Measurements from ENCODE around the gene PRKCD.

PRKCD gene

DNA sequence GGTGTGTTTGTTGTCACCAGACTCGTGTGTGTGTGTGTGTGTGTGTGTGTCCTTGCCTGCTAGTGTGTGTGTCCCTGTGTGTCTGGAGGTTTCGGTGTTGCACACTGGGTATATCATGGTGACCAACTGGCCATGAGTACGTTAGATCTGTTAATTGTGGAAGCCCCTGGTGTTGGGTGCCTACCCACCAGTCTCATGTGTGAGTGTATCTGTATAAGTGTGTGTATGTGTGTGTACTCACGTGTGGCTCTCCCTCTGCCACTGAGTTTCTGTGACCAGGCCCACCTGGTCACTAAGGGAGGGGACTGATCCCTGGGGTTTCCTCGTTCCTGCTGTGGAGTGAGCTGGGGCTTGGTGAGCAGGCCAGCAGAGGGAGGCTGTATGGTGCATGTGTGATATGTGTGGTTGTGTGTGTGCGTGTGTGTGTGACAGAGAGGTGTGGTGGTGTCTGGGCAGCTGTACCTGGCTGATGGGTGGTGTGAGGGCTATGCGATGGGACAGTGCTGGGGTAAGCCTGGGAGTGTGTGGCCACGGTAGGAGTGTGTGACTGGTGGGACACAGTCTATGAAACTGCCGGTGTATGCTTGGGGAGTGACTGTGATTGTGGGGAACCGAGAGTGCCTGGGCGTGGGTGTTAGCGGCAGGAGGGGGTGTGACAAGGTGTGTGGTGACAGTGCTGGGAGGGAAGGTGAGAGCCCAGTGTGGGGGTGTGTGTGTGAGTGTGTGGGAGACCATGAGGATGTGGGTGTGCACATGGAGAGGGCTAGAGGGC is 1.8 kb downstream of the PRKCD start:
- TF ChIP-seq BACH2 (CRISPR knock-in tag; IDR thresholded peaks at IDR 0.05; ENCODE audit: borderline replicate concordance) = no peak
- no peak for TF ChIP-seq GLIS3 (CRISPR knock-in tag; IDR thresholded peaks at IDR 0.05)
- no peak for TF ChIP-seq ZNF8 (CRISPR knock-in tag; IDR thresholded peaks at IDR 0.05)
- TF ChIP-seq ZNF565 (CRISPR knock-in tag; conservative IDR thresholded peaks at IDR 0.05; ENCODE audit: low read depth) = no peak
- no peak for TF ChIP-seq RARB (CRISPR knock-in tag; IDR thresholded peaks at IDR 0.05)
- TF ChIP-seq POU6F1 (CRISPR knock-in tag; IDR thresholded peaks at IDR 0.05; ENCODE audit: borderline replicate concordance, low read depth) = no peak
- no peak for TF ChIP-seq ZC3H10 (CRISPR knock-in tag; IDR thresholded peaks at IDR 0.05)
- TF ChIP-seq, protein P1, sequence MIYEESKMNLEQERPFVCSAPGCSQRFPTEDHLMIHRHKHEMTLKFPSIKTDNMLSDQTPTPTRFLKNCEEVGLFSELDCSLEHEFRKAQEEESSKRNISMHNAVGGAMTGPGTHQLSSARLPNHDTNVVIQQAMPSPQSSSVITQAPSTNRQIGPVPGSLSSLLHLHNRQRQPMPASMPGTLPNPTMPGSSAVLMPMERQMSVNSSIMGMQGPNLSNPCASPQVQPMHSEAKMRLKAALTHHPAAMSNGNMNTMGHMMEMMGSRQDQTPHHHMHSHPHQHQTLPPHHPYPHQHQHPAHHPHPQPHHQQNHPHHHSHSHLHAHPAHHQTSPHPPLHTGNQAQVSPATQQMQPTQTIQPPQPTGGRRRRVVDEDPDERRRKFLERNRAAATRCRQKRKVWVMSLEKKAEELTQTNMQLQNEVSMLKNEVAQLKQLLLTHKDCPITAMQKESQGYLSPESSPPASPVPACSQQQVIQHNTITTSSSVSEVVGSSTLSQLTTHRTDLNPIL (CRISPR knock-in tag; IDR thresholded peaks at IDR 0.05; ENCODE audit: low read depth) = no peak
- TF ChIP-seq SNAI2 (CRISPR knock-in tag; IDR thresholded peaks at IDR 0.05) = no peak
- no peak for TF ChIP-seq PATZ1 (CRISPR knock-in tag; IDR thresholded peaks at IDR 0.05; ENCODE audit: borderline replicate concordance)
- no peak for TF ChIP-seq TOX (CRISPR knock-in tag; IDR thresholded peaks at IDR 0.05; ENCODE audit: borderline replicate concordance)
- no peak for TF ChIP-seq TSHZ2 (CRISPR knock-in tag; IDR thresholded peaks at IDR 0.05)
- TF ChIP-seq ESRRG (CRISPR knock-in tag; IDR thresholded peaks at IDR 0.05) = no peak
- TF ChIP-seq OSR1 (CRISPR knock-in tag; IDR thresholded peaks at IDR 0.05) = no peak
- TF ChIP-seq ZFP3 (CRISPR knock-in tag; IDR thresholded peaks at IDR 0.05) = no peak
- TF ChIP-seq ZNF70 (CRISPR knock-in tag; IDR thresholded peaks at IDR 0.05) = no peak
- no peak for TF ChIP-seq TCF4 (CRISPR knock-in tag; IDR thresholded peaks at IDR 0.05; ENCODE audit: borderline replicate concordance)
- no peak for TF ChIP-seq PPARA (CRISPR knock-in tag; IDR thresholded peaks at IDR 0.05; ENCODE audit: borderline replicate concordance)
- no peak for ATAC-seq

DNA sequence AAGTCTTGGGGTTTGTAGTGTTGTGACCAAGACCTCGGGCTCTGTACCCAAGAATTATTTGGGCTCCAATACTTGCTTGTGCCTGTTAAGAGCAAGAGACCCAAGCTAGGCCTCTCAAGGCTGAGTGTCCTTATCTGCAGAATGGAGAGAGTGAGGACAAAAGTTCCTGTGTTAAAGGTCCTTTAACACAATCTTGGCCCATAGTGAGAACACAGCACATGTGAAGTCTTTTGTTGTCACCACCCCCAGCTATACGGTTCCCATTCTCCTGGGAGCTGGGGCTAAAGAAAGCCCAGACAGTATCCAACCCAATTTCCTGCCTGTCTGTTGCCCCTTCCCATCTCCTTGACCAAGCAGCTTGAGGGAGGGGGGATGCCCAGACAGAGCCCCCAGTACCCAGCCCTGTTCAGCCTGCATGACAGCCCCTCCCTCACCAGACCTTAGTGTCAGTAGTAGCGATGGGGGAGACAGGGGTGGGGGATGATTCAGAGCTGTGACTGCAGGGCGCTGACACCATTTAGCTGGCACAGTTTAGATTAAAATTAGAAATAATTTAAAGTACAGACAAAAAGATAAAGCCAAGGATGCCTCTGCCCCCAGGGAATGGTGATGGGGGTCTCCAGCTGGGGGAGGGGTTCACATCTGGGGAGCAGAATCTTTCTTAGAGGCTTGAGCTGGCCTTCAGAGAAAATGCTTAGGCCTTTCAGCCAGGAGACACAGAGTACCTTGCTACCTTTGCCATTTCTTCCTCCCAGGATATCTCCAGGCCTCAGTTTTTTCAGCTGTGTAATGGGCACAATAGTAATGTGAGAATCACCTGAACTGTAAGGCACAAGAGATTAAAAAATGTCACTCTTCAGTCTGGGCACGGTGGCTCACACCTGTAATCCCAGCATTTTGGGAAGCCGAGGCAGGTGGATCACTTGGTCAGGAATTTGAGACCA is 2.7 kb downstream of the PRKCD start:
- TF ChIP-seq ZNF8 (CRISPR knock-in tag; IDR thresholded peaks at IDR 0.05) = no peak
- TF ChIP-seq TSHZ2 (CRISPR knock-in tag; IDR thresholded peaks at IDR 0.05) = no peak
- no peak for TF ChIP-seq GLIS3 (CRISPR knock-in tag; IDR thresholded peaks at IDR 0.05)
- ATAC-seq = no peak

All from SK-N-SH treated with all-trans-retinoic acid at 6 μM for 48 hours (cell line).